Uterus (tissue), 2 donors: Measurements from ENCODE around the gene TPBG.

Source experiments
- CTCF ChIP-seq, 4 experiments: fragments of 200-600 bp in 2 of 4; fragments of 450-650 bp in 2 of 4; sonication (generic) in 2 of 4; IDR thresholded peaks; one replicate each; pipeline ENCODE4 v1.5.1; 2016 to 2019; ENCODE audit warnings: antibody characterized with exemption in 4 of 4, mild to moderate bottlenecking in 2 of 4, moderate library complexity in 1 of 4
- POLR2A ChIP-seq, 2 donors: fragments of 450-650 bp; IDR thresholded peaks; one replicate each; pipeline ENCODE4 v1.6.1; 2016; ENCODE audit warnings: antibody characterized with exemption in 2 of 2, mild to moderate bottlenecking in 1 of 2, moderate library complexity in 1 of 2

GRCh38 chr6:82370788-82371187 lies 7.2 kb downstream of the TPBG start:
- TF ChIP-seq CTCF (IDR thresholded peaks at IDR 0.05) (no peak), POLR2A (IDR thresholded peaks at IDR 0.05) (no peak)
